HG02938 (cell line): ENCODE results near the gene VARS1.
"Not testable (repeated sequence)": the region's sequence is repeated elsewhere in the genome, so short reads cannot be mapped to it uniquely, and the experiment has no call there.

Source experiments
- ATAC-seq: cut with Tn5 transposase; IDR thresholded peaks from one replicate; pipeline ENCODE4 v1.9.1; 2021; ENCODE audit warnings: mild to moderate bottlenecking, moderate library complexity; ENCODE audit not compliant: unreplicated experiment

VARS1 gene

DNA sequence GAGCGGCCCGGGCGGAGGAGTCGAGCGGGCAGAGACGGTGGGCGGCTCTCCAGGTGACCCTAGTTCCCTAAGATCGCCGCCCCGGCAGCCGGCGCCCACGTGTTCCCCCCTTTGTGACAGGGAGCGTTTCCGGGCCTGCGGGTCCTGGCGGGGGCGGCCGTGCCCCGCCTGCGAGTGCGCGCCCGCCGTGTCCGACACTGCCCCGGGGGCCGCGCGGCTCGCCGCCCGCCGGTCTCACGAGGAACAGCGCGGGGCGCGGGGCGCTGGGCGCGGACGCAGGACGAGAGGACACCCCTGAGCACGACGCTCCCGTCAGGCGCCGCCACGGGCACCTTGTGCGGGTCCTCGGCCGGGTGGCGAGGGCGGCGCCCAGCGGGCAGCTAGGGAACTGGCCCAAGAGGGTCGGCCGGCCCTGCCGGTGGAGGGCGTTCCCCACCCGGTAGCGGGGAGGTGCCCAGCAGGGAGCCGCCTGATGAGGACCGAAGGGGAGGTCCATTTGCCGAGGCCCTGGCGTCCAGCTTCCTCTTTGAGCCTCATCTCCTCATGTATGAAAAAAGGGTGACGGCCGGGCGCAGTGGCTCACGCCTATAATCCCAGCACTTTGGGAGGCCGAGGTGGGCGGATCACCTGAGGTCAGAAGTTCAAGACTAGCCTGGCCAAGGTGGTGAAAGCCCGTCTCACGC lies at the start of gene VARS1:
Gene VARS1, minus strand, starts transcription at position 137 of the 683 bp plus-strand sequence. CDS start 535 bp downstream, outside the sequence.
- ATAC-seq, result peak; percentile 56

DNA sequence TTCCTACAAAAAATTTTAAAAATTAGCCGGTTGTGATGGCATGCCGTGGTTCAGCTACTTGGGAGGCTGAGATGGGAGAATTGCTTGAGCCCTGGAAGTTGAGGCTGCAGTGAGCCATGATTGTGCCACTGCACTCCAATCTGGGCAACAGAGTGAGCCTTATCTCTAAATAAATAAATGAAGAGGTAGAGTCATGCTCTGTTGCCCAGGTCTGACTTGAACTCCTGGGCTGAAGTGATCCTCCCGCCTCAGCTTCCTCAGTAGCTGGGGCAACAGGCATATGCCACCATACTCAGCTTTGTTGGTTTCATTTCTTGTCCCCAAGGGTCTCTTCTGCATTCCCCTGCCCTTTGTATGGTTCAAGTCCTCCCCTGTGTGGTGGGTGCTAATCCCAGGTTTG lies 49.0 kb upstream of the VARS1 start:
- ATAC-seq, result no peak

DNA sequence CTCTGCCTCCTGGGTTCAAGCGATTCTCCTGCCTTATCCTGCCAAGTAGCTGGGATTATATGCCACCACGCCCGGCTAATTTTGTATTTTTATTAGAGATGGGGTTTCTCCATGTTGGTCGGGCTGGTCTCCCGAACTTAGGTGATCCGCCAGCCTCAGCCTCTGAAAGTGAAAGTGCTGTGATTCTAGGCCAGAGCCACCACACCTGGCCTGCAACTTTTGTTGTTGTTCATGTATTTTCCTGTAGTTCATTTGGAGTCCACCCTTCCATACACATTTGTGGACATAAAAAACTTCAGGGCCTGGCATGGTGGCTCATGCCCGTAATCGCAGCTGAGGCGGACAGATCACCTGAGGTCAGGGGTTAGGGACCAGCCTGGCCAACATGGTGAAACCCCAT lies 46.5 kb upstream of the VARS1 start:
- ATAC-seq, result no peak

DNA sequence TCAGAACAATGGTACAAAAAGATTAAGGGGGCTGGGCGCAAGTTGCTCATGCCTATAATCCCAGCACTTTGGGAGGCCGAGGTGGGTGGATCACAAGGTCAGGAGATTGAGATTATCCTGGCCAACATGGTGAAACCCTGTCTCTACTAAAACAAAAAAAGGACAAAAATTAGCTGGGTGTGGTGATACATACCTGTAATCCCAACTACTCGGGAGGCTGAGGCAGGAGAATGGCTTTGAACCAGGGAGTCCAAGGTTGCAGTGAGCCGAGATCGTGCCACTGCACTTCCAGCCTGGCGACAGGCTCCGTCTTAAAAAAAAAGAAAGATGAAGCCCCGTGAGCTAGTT lies 44.2 kb upstream of the VARS1 start:
- ATAC-seq, result not testable (repeated sequence)

DNA sequence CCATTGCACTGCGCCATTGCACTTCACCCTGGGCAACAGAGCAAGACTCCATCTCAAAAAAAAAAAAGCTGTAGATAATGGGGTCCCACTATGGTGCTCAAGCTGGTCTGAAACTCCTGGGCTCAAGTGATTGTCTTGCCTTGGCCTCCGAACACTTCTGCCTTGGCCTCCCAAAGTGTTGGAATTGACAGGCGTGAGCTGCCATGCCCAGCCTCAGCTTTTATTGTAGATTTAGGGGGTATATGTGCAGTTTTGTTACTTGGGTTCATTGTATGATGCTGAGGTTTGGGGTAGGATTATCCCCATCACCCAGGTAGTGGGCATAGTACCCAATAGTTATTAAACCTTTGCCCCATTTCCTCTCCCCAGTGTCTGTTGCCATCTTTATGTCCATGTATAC lies 43.4 kb upstream of the VARS1 start:
- ATAC-seq, result no peak

DNA sequence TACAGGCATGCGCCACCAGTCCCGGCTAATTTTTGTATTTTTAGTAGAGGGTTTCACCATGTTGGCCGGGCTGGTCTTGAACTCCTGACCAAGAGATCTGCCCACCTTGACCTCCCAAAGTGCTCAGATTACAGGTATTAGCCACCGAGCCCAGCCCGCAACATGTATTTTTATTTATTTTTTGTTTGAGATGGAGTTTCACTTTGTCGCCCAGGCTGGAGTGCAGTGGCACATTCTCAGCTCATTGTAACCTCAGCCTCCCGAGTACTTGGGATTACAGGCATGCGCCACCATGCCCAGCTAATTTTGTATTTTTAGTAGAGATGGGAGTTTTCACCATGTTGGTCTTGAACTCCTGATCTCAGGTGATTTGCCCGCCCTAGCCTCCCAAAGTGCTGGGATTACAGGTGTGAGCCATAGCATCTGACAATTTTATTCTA lies 42.6 kb upstream of the VARS1 start:
- ATAC-seq, result not testable (repeated sequence)

DNA sequence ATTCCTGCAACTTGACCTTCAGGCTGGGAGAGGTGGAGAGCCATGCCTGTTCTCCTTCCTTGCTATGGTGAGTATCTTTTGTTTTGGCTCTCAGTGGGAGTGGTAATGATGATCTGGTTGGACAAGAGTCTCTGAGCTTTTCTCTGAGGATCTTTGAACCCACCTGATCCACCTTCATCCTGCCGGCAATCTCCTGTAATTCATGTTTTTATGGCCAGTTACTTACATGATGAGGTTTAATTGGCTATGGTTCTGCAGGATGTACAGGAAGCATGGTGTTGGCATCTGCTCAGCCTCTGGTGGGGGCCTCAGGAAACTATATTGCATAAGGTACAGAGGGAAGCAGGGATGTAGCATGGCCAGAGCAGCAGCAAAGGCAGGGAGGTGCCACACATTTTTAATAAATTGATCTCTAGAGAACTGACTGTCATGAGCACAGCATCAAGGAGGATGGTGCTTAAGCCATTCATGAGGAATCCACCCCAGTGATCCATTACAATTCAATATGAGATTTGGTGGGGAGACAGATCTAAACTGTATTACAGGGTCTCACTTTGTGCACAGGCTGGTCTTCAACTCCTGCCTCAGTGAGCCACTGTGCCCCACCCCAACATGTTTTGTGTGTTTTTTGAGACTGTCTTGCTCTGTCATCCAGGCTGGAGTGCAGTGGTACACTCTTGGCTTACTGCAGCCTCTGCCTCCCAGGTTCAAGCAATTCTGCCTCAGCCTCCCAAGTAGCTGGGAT lies 42.0 kb upstream of the VARS1 start:
- ATAC-seq, result no peak

DNA sequence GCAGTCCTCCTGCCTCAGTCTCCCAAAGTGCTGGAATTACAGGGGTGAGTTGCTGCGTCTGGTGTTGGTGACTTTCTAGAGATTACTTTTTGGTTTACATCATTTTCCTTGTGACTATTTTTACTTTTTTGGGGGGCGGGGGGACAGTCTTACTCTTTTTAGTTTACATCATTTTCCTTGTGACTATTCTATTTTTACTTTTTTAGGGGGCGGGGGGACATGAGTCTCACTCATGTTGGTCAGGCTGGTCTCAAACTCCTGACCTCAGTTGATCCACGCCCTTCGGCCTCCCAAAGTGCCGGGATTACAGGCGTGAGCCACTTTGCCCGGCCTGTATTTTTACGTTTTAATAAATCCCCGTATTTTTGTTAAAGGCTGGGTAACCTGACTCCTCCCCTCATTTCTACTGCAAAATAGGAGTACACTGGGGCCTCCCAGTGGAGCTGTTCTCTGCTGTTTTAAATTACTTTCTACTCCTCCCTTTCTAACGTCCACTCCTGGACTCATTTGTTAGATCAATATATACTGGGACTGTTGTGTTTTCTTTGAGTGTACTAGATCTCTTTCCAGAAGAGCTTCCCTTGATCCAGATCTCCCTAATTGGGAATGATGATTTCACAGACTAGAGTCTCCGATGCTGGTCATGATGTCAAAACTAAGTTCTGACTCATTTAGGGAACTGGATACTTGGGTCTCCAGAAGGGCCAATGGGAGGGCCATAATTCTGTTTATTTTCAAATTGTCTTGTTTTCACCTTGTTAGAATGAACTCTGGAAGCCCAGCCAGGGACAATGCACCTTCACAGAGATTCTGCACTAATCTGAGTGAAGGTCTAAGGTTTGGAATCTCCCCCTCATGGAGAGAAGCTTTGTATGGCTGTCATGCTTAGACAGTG lies 41.2 kb upstream of the VARS1 start:
- ATAC-seq, result no peak

DNA sequence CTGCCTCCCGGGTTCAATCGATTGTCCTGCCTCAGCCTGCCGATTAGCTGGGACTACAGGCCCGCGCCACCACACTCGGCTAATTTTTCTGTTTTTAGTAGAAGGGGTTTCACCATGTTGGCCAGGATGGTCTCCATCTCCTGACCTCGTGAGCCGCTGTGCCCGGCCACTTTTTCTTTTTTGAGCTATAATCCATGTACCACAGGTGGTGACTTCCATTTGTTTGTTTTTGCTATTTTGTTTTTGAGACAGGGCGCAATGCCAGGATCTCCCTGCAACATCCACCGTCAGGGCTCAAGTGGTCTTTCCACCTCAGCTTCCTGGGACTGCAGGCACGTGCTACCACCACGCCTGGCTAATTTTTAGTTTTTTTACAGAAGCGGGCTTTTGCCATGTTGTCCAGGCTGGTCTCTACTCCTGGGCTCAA lies 40.5 kb upstream of the VARS1 start:
- no peak for ATAC-seq

DNA sequence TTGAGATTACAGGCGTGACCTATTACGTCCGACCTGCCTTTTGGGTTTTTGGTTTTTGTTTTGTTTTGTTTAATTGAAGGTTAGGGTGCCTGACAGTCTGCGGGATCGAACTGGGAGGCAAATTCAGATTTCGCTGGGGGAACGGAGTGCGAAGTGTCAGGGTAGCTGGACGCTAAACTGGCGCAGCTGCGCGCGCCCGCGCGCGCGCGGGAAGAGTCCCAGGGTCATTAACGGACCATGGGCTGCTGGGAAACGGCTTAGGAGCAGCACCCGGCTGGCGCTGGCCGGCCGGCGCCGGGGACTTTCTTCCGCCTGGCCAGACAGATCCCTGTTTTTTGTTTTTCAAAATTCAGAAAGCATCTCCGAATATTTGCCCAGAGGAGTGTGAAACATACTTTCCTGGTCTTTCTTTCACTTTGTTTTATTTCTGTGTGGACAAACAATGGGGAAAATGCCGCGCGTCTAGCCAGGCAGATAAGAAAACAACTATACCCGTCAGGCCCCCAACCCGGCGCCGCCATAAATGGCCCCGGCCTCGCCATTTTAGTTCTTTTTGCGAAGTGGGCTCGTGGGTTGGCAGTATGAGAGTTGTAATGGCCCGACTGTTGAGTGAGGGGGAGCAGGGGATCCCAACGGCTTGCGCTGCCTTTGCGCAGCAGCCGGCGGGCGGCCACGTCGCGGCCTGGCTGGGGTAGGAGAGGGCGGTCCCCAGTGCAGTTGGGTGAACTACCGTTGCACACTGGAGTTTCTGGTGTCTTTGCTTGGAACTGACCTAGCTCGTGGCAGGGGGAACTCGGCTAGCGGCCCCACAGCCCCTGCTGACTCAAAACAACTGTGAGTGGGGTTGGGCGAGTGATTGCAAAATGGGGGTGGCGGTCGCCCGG lies 39.1 kb upstream of the VARS1 start:
- no peak for ATAC-seq

DNA sequence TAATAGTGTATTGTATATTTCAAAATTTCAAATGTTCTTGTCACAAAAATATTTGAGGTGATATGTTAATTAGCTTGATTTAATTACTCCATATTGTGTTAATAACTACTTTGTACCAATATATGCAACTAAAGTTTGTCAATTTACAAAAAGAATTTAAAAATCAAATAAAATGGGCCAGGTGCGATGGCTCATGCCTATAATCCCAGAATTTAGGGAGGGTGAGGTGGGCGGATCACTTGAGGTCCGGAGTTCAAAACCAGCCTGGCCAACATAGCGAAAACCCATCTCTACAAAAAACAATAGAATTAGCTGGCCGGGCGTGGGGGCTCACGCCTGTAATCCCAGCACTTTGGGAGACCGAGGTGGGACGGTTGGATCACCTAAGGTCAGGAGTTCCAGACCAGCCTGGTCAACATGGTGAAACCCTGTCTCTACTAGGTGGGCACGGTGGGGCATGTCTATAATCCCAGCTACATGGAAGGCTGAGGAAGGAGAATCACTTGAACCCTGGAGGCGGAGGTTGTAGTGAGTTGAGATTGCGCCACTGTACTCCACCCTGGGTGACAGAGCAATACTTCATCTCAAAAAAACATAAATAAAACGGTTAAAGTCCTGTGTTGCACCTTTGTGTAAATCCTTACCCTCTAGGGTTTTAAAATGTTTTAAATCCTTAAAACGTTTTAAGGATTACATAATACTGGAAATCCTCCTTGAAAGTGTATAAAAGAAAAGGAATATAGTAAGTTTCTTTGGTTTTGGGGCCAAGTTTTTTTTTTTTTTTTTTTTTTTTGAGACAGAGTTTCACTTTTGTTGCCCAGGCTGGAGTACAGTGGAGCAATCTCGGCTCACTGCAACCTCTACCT lies 36.0 kb upstream of the VARS1 start:
- ATAC-seq, result no peak

DNA sequence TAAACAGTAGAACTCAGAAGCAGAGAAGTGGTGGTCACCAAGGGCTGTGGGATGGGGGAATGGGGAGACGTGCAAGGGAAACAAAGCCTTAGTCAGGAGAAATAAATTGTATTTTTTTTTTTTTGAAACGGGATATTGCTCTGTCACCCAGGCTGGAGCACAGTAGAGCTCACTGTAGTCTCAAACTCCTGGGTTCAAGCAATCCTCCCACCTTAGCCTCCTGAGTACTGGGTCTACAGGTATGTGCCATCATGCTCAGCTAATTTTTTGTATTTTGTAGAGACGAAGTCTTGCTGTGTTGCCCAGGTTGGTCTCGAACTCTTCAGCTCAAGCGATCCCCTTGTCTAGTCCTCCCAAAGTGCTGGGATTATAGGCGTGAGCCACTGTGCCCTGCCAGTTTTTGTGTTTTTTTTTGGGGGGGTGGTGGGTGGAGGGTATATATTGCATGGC lies 35.4 kb upstream of the VARS1 start:
- no peak for ATAC-seq

DNA sequence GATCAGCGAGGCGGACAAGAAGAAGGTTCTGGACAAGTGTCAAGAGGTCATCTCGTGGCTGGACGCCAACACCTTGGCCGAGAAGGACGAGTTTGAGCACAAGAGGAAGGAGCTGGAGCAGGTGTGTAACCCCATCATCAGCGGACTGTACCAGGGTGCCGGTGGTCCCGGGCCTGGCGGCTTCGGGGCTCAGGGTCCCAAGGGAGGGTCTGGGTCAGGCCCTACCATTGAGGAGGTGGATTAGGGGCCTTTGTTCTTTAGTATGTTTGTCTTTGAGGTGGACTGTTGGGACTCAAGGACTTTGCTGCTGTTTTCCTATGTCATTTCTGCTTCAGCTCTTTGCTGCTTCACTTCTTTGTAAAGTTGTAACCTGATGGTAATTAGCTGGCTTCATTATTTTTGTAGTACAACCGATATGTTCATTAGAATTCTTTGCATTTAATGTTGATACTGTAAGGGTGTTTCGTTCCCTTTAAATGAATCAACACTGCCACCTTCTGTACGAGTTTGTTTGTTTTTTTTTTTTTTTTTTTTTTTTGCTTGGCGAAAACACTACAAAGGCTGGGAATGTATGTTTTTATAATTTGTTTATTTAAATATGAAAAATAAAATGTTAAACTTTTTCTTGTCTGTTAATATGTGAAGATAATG lies 34.2 kb upstream of the VARS1 start:
- no peak for ATAC-seq

DNA sequence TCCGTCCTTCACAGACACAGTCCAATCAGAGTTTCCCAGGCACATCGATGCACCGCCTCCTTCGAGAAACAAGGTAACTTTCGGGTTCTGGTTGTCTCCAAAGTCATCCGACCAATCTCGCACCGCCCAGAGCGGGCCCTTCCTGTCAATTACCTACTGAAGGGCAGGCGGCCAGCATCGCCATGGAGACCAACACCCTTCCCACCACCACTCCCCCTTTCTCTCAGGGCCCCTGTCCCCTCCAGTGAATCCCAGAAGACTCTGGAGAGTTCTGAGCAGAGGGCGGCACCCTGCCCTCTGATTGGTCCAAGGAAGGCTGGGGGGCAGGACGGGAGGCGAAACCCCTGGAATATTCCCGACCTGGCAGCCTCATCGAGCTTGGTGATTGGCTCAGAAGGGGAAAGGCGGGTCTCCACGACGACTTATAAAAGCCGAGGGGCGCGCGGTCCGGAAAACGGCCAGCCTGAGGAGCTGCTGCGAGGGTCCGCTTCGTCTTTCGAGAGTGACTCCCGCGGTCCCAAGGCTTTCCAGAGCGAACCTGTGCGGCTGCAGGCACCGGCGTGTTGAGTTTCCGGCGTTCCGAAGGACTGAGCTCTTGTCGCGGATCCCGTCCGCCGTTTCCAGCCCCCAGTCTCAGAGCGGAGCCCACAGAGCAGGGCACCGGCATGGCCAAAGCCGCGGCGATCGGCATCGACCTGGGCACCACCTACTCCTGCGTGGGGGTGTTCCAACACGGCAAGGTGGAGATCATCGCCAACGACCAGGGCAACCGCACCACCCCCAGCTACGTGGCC lies 31.9 kb upstream of the VARS1 start, which contains the start of gene HSPA1B:
Gene HSPA1B, plus strand, starts transcription at position 453 of the 794 bp plus-strand sequence. Its CDS starts 213 bp downstream, at position 666.
- peak; percentile 64 for ATAC-seq

DNA sequence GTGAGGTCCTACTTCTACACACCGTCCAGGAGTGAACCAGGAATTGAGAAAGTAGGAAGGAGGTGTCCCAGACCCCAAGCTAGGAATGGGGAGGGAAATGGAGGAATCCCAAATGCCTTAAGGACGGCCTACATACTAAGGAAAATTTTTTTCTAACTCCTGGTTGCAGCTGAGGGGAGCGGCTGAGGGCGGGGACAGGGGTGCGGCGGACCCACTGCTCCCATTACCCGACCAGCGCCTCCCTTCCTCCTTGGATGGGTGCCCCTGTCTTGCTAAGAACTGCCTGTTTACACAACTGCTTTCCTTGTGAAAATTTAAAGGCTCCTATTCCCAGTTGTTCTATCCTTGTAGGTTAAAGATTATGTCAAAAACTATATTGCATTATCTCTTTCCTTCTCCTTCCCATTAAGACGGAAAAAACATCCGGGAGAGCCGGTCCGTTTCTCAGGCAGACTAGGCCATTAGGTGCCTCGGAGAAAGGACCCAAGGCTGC lies 31.3 kb upstream of the VARS1 start:
- no peak for ATAC-seq

DNA sequence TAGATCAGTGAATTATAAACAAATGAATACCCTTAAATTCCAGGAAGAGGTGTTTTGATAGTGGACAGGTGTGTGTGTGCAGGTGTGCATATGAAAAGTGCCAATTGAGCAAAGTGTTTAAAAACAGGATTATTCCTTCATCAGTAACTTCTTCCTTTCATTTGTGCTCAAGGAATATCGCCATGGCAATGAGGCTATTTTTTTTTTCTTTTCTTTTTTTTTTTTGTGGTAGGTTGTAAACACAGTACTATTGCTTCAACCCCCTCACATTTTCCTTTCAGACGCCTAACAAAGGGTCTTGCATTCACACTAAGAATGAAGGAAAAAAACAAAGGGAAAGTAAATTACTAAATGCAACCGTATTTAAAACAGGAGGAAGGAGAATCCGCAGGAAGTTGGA lies 30.0 kb upstream of the VARS1 start:
- ATAC-seq, result no peak

DNA sequence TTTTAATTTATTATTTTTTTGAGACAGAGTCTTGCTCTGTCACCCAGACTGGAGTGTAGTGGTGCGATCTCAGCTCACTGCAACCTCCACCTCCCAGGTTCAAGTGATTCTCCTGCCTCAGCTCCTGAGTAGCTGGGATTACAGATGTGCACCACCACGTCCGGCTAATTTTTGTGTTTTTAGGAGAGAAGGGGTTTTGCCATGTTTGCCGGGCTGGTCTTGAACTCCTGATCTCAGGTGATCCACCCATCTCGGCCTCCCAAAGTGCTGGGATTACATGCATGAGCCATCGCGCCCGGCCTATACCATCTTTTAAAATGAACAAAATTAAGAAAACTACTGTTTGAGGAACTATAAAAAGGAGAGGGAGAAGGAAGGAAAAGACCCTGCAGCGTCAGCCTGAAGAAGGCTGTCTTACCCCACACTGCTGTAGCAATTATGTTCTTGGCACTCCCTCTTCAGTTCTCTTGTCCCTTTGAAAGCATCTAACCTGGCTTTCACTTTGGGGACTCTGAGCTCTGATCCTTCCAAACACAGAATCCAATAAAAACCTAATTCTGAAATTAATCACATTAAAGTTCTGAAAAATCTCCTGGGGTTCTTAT lies 28.1 kb upstream of the VARS1 start:
- ATAC-seq, result not testable (repeated sequence)
